PC-3 (cell line): ENCODE data around the gene RPL13A.

Source experiments
- EZH2 ChIP-seq: fragments of 300-600 bp; sonication (generic); IDR thresholded peaks from one replicate; pipeline ENCODE4 v1.6.1; 2017; ENCODE audit warnings: antibody characterized with exemption, mild to moderate bottlenecking, low read length; ENCODE audit not compliant: unreplicated experiment
- TF ChIP-seq, protein P1 (sequence below): fragments of 300-600 bp; sonication (generic); conservative IDR thresholded peaks from 2 replicates; pipeline ENCODE4 v1.5.1; 2017; ENCODE audit warnings: antibody characterized with exemption, low read depth, mild to moderate bottlenecking, low read length

DNA sequence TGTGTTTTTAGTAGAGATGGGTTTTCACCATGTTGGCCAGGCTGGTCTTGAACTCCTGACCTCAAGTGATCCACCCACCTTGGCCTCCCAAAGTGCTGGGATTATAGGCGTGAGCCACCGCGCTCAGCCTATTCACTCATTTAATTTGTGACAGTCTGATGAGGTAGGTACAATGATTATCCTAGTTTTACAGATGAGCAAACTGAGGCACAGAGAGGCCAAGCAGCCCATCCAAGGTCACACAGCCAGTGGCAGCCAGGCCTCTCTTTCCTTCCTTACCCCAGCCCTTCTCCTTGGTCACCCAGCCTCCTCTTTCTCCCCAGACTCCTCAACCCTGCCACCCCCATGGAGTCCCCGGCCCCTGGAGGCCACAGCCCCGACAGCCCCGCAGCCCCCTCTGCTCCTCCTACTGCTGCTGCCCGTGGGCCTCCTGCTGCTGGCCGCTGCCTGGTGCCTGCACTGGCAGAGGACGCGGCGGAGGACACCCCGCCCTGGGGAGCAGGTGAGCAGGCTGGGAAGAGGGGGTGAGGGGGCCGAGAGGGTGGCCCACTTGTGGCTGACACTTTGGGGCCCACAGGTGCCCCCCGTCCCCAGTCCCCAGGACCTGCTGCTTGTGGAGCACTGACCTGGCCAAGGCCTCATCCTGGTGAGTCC is 7.3 kb upstream of the RPL13A start:
- TF ChIP-seq, protein P1, sequence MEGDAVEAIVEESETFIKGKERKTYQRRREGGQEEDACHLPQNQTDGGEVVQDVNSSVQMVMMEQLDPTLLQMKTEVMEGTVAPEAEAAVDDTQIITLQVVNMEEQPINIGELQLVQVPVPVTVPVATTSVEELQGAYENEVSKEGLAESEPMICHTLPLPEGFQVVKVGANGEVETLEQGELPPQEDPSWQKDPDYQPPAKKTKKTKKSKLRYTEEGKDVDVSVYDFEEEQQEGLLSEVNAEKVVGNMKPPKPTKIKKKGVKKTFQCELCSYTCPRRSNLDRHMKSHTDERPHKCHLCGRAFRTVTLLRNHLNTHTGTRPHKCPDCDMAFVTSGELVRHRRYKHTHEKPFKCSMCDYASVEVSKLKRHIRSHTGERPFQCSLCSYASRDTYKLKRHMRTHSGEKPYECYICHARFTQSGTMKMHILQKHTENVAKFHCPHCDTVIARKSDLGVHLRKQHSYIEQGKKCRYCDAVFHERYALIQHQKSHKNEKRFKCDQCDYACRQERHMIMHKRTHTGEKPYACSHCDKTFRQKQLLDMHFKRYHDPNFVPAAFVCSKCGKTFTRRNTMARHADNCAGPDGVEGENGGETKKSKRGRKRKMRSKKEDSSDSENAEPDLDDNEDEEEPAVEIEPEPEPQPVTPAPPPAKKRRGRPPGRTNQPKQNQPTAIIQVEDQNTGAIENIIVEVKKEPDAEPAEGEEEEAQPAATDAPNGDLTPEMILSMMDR: no peak
- TF ChIP-seq EZH2: no peak
